Keratinocyte (primary cell): ENCODE data around the gene GOLGB1.

Experiments used
- CTCF ChIP-seq, 3 experiments: IDR thresholded peaks in 1 of 3; conservative IDR thresholded peaks in 1 of 3; optimal IDR thresholded peaks in 1 of 3; 2 replicates in 2 of 3; 3 replicates in 1 of 3; pipeline versions ENCODE3 to v1.5.1; 2011; ENCODE audit warnings: low read length in 3 of 3, mild to moderate bottlenecking in 3 of 3, moderate library complexity in 2 of 3, control low read depth in 1 of 3, inconsistent platforms in 1 of 3; ENCODE audit not compliant: insufficient read depth in 2 of 3; ENCODE audit errors: extremely low read depth in 1 of 3
- EZH2 ChIP-seq: IDR thresholded peaks from one replicate; pipeline ENCODE4 v1.6.1; 2012; ENCODE audit warnings: inconsistent platforms, mild to moderate bottlenecking, low read length, moderate library complexity

- TF ChIP-seq CTCF (optimal IDR thresholded peaks at IDR 0.05 in 1 of 3, IDR thresholded peaks at IDR 0.05 in 1 of 3, conservative IDR thresholded peaks at IDR 0.05 in 1 of 3; ENCODE audit: extremely low read depth in 1 of 3, insufficient read depth in 2 of 3, low read length in 3 of 3), result no peak
- TF ChIP-seq EZH2, result no peak
These were observed 32.1 kb upstream of the GOLGB1 start for GRCh38 chr3:121781611-121782010.
